ENCODE results near the gene PRSS36. TPM values are rescaled to one million over a fixed set of nuclear protein-coding genes. Genes with fewer than 3 reads are reported as not detected.
"Not testable (repeated sequence)": the region's sequence is repeated elsewhere in the genome, so short reads cannot be mapped to it uniquely, and the experiment has no call there.

PRSS36 gene
- total RNA-seq, 2 donors from 2014 or later: 3.0 to 4.2 TPM

- ATAC-seq: no peak
Observed at GRCh38 chr16:31186176-31186575, 36.3 kb upstream of the PRSS36 start.

DNA sequence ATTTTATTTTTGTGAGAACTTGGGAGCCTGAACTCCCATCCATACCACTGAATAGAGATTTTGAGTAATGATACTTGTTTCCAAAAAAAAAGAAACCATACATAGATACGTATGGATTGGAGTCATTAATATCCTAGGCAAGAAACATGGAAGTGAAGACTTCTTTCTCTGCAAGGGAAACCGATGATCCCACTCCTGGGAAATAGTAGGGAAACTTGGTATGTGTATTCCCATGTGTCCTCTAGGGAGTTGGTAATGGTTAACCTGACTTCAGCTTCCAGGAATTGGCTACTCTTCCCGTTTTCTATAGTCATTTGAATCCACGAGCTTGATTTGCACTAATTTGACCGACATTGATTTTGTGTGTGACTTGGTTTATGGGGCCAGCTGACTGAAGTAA, 35.5 kb upstream of the PRSS36 start:
- ATAC-seq (no peak), DNase-seq (no peak)
- intact Hi-C loops (cut with DNase I): no loop called here

More at GRCh38 chr16:31186176-31186575, 36.3 kb upstream of the PRSS36 start:
- intact Hi-C loops (cut with DNase I): no loop called here
- DNase-seq: no peak

DNA sequence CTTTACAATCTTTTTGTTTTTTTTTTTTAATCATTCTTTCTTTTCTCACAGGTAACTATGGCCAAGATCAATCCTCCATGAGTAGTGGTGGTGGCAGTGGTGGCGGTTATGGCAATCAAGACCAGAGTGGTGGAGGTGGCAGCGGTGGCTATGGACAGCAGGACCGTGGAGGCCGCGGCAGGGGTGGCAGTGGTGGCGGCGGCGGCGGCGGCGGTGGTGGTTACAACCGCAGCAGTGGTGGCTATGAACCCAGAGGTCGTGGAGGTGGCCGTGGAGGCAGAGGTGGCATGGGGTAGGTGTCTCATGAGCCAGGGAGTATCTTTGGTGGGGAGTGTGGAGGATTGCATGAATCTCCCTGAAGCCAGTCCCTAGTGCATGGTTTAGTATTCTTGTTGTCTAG, 35.0 kb upstream of the PRSS36 start:
- intact Hi-C loops (cut with DNase I): loop anchor here in 1 of 2 donors (5.0 kb wide), 1 partner anchor 257 kb away; the partner anchor contains the start of gene ZNF843
- ATAC-seq: no peak
- no peak for DNase-seq

DNA sequence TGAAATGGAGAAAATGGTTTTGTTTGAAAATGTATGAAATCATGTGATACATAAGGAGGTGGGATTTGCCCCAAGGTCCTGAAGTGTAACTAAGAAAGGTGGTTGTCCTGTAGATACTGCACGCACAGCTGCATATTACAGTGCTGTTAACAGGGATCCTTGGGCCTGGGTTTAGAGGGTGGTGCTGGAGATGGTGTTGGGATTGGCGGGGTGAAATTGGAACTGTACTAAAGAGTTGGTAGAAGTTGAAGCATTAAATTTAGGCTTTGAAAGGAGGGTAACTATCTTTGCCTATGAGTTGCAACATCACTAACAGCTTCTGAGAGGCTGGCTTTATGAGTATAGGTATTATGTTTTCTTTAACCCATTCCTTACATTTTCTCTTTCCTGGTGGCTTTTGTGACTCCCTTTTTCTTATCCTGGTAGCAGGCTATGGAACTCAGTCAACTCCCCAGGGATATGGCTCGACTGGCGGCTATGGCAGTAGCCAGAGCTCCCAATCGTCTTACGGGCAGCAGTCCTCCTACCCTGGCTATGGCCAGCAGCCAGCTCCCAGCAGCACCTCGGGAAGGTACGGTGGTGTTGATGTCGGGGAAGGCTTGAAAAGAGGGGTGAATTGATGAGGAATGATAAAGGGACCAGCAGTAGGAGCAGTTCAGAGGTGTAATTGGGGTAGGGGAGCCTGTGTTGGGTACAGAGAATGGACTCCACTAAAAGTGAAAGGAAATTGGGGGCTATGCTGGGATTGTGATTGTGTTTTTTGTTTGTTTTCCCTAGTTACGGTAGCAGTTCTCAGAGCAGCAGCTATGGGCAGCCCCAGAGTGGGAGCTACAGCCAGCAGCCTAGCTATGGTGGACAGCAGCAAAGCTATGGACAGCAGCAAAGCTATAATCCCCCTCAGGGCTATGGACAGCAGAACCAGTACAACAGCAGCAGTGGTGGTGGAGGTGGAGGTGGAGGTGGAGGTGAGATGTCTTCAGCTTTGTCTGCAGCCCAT, 33.9 kb upstream of the PRSS36 start:
- DNase-seq (no peak), ATAC-seq (no peak)
- intact Hi-C loops (cut with DNase I): loop anchor here in 1 of 2 donors (5.0 kb wide), 1 partner anchor 259 kb away; the partner anchor contains the start of gene ZNF843

DNA sequence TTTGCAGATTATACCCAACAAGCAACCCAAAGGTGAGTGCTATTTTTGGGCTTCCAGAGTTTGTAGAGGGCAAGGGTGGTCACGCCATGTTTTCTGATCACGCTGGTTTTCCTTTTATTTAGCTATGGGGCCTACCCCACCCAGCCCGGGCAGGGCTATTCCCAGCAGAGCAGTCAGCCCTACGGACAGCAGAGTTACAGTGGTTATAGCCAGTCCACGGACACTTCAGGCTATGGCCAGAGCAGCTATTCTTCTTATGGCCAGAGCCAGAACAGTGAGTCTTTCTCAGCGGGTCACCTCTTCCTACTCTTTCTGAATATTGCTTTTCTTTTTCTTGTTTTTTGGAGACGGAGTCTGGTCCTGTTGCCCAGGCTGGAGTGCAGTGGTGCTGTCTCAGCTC, 32.5 kb upstream of the PRSS36 start:
- DNase-seq (no peak), ATAC-seq (no peak)
- intact Hi-C loops (cut with DNase I): loop anchor here in 1 of 2 donors (5.0 kb wide), 1 partner anchor 260 kb away; the partner anchor contains the start of gene ZNF843

DNA sequence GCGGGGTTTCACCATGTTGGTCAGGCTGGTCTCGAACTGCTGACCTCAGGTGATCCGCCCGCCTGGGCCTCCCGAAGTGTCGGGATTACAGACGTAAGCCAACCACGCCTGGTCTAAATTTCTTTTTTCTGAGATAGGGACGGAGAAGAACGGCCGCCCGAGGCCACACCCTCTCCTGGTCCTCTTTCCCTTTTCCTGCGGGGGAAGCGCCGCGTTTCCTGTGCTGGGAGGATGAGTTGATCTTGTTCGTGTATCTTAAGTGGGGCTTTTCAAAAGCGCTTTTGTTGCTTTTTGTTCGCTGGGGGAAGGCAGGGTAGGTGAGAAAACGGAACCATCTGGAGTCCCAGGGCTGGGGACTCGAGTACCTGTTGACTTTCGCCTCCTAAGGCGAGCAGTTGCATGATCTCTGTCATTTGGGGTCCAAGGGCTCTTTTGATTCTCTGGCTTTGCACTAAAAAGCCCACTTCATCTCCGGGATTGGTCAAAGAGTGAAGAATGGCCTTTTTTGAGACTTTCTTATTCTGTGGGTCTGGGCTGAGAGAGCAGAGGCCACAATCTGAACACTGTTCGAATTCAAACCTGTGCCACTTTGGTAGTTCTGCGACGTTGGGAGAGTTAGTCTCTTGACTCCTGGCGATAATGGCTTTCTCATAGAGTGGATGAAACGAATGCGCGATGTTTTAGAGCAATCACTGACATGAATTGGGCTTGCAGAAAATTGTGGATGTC, 31.4 kb upstream of the PRSS36 start:
- DNase-seq (peak; percentile 65), ATAC-seq (peak in 1 of 2 donors; percentile 29)
- intact Hi-C loops (cut with DNase I): loop anchor here in 1 of 2 donors (5.0 kb wide), 1 partner anchor 261 kb away; the partner anchor contains the start of gene ZNF843

GRCh38 chr16:31179747-31180459, 30.0 kb upstream of the PRSS36 start, which contains the start of gene FUS:
TSS of gene FUS (plus strand) at chr16:31180139. CDS start at chr16:31180215, 76 bp downstream.
- ATAC-seq (peak; percentile 83 to 86), DNase-seq (peak; percentile 93)
- intact Hi-C loops (cut with DNase I): loop anchor here in 1 of 2 donors (5.0 kb wide), 1 partner anchor 262 kb away; the partner anchor contains the start of gene ZNF843

DNA sequence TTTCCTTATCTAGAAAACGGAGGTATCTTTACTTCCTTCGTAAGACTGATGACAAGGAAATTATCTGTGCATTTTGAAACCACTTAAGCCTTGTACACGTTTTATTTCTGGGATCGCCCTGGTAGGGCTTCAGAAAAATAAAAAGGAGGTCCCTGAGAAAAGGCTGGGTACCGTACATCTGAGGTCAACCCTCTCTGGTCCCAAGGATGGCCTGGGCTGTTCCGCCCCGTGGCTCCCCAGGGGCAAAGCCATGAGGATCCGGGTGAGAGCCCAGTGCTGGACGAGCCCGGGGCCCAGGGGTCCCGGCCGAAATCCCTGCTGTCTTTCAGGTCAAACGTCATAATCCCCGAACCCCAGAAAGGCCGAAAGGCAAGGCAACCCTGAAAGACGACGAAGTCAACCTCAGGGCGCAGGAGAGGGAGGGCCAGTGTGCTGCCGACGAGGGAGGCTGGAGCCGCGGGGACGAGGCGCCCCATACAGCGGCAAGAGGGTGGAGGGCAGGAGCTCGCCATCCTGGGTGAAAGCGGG, 29.4 kb upstream of the PRSS36 start:
- ATAC-seq (peak in 1 of 2 donors; percentile 4), DNase-seq (no peak)
- intact Hi-C loops (cut with DNase I): no loop called here

DNA sequence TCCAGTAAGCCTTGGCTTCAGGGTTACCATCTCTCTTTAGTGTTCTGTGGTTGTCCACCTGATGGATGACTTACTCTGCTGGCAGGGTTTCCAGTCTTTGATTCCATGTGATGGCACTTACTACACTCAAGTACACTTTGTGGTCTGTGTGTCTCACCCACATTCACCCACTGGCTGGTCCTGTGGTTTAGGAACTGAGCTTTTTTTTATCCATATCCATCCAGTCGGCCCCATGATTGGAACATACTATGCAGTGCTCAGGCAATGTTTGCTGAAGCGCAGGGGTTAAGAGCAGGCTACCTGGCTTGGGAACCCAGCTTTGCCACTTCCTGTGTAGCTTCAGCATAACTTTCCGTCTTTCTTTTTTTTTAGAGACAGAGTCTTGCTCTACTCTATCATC, 27.3 kb upstream of the PRSS36 start:
- DNase-seq (no peak), ATAC-seq (no peak)
- intact Hi-C loops (cut with DNase I): no loop called here

DNA sequence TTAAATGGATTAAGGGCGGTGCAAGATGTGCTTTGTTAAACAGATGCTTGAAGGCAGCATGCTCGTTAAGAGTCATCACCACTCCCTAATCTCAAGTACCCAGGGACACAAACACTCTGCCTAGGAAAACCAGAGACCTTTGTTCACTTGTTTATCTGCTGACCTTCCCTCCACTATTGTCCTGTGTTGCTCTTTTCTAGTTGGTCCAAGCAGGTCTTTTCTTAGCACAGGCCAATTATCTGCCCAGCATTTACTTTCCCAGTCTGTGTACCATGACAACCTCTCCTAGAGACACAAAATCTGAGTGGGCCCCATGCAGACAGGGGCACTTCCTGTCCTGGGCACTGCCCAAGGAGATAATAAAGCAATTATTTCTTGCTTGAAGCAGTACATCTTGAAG, 20.2 kb upstream of the PRSS36 start:
- DNase-seq; intact Hi-C loops (cut with DNase I): not testable (repeated sequence)
- ATAC-seq: peak; percentile 23 to 71

DNA sequence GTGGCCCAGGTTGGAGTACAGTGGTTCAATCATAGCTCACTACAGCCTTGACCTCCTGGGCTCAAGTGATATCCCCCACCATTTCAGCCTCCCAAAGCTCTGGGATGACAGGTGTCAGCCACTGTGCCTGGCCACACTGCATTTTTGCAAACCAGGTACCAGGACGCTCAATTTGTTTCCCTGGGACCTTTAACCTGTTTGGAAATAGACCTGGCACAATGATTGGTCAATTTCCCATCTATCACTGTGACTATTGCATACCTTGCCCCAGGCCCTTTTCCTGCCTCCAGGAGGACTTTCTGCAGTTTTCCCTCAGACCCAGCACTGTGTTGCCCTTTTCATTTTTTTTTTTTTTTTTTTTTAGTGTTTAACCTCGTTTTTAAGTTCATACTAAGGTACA, 19.0 kb upstream of the PRSS36 start:
- ATAC-seq: no peak
- no peak for DNase-seq
- intact Hi-C loops (cut with DNase I): no loop called here

- no peak for DNase-seq
- intact Hi-C loops (cut with DNase I): no loop called here
- no peak for ATAC-seq
Observed at GRCh38 chr16:31167315-31167714, 17.4 kb upstream of the PRSS36 start.

- ATAC-seq: peak in 1 of 2 donors; percentile 59
- intact Hi-C loops (cut with DNase I): no loop called here
- DNase-seq: peak; percentile 25
Observed at GRCh38 chr16:31157136-31157535, 7.3 kb upstream of the PRSS36 start.

- intact Hi-C loops (cut with DNase I); ATAC-seq; DNase-seq: not testable (repeated sequence)
Observed at GRCh38 chr16:31150976-31151375, 1.1 kb upstream of the PRSS36 start.

DNA sequence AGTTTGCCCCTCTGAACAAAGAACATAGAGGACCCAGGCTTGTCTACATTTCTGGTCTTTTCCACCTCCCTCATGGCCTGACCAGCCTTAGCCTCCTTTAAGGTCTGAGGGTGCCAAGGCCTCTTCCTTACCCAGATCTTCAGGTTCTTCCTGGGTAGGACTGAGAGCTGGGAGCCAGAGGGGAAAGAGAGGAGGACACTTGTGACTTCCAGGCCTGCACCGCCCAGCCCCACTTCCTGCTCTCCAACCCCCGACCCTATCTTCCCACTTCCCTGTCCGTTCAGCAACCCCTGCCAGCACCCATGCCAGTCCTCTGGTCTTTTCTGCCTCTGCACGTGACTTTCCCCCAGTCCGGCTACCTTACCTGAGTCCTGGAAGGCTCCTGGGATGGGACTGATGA, 534 bp downstream of the PRSS36 start:
- peak in 1 of 2 donors; percentile 33 for ATAC-seq
- intact Hi-C loops (cut with DNase I): no loop called here
- no peak for DNase-seq

GRCh38 chr16:31148896-31149295, 970 bp downstream of the PRSS36 start:
- no peak for ATAC-seq
- DNase-seq: no peak
- intact Hi-C loops (cut with DNase I): no loop called here

DNA sequence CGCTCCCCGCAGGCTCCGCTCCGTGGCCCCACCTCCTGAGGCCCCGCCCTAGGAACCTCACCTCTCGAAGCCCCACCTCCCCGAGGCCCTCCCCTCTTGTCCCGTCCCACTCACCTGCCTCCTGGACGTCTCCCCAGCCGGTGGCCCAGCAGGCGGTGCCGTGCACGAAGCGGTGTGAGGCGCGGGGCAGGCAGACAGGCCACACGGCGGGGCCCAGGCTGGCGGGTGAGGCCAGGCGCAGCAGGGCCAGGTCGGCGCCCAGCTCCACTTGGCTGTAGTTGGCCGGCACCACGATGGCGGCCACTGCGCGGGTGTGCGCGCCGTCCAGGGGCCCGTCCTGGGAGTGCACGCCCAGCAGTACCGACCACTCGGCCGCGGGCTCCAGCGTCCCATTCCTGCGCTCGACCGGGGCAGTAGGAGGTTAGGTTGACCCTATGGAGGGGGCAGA, 1.6 kb downstream of the PRSS36 start:
- peak; percentile 9 to 48 for ATAC-seq
- intact Hi-C loops (cut with DNase I): no loop called here
- DNase-seq: no peak

GRCh38 chr16:31147574-31147973, 2.3 kb downstream of the PRSS36 start:
- no peak for ATAC-seq
- intact Hi-C loops (cut with DNase I): no loop called here
- DNase-seq: no peak
